GM12892 (cell line): ENCODE results near the gene LRIT2.

Experiments
- POLR2A ChIP-seq: IDR thresholded peaks from 2 replicates; pipeline ENCODE4 v1.6.1; 2011; ENCODE audit warnings: low read depth, low read length, control low read depth
- POLR2AphosphoS5 ChIP-seq: IDR thresholded peaks from 2 replicates; pipeline ENCODE4 v1.6.1; 2011; ENCODE audit warnings: low read depth, low read length, control low read depth
- TAF1 ChIP-seq: IDR thresholded peaks from 2 replicates; pipeline ENCODE4 v1.6.1; 2011; ENCODE audit warnings: low read depth, mild to moderate bottlenecking, control low read depth, low read length, borderline replicate concordance

- no peak for TF ChIP-seq POLR2A
- TF ChIP-seq TAF1: no peak
- TF ChIP-seq POLR2AphosphoS5: no peak
Measured at GRCh38 chr10:84214612-84215235, 10.6 kb downstream of the LRIT2 start.
